SKM-1 (cell line): ENCODE data around the gene PON3.

Experiments
- DNase-seq: peaks from one replicate; lab custom pipeline; 2025; ENCODE audit not compliant: unreplicated experiment; lab: John Stamatoyannopoulos, UW

The PON3 gene

GRCh38 chr7:95396136-95397032, at the start of gene PON3:
TSS of gene PON3 (minus strand) at chr7:95396375. CDS start at chr7:95396350, 25 bp downstream.
- no peak for DNase-seq

DNA sequence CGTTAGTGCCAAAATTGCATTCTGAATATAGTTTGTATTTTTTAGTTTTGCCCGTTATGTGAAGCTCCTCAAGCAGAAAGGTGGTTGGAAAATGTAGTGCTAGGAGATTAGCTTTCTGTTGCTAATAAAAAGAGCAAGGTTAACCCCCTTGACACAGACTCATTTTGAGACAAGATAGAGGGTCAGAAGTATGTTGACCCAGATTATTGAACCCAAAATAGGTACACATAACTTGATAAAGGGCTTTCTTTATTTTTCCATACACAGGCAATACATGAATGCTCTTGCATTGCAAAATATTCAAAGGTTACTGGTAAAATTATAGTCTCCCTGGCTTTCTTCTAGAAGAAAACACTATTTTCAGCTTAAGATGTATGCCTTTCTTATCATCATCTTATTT, 48.6 kb upstream of the PON3 start:
- no peak for DNase-seq

- DNase-seq: no peak
These were observed 45.1 kb upstream of the PON3 start for GRCh38 chr7:95441042-95441823.

DNA sequence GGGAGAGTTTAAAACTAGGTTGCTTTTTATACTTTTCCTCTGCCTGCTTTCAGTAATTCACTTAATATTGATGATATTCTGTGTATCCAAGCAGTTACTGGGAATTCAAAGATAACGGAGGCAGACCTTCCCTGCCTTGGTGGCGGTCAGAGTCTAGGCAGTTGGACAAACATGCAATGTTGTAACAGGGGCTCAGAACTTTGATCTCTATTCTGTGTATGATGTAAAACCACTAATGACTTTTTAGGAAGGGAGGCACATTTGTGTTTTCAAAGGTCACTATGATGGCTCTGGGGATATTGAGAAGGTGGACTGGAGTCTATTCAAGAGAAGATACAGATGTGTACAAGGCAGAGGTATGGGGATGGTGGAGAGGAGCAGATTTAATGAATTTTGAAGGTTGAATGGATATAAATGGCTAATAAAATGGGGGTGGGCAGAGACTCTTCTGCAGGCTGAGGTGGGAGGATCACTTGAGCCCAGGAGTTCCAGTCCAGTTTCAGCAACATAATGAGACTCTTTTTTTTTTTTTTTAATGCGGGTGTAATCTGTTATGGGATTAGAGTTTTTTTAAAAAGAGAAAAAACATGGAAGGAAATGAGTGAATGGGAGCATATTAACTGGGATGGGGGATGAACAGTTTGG, 44.3 kb upstream of the PON3 start:
- DNase-seq: no peak

GRCh38 chr7:95436407-95436806, 40.2 kb upstream of the PON3 start:
- no peak for DNase-seq

GRCh38 chr7:95435422-95435780, 39.2 kb upstream of the PON3 start:
- no peak for DNase-seq

DNA sequence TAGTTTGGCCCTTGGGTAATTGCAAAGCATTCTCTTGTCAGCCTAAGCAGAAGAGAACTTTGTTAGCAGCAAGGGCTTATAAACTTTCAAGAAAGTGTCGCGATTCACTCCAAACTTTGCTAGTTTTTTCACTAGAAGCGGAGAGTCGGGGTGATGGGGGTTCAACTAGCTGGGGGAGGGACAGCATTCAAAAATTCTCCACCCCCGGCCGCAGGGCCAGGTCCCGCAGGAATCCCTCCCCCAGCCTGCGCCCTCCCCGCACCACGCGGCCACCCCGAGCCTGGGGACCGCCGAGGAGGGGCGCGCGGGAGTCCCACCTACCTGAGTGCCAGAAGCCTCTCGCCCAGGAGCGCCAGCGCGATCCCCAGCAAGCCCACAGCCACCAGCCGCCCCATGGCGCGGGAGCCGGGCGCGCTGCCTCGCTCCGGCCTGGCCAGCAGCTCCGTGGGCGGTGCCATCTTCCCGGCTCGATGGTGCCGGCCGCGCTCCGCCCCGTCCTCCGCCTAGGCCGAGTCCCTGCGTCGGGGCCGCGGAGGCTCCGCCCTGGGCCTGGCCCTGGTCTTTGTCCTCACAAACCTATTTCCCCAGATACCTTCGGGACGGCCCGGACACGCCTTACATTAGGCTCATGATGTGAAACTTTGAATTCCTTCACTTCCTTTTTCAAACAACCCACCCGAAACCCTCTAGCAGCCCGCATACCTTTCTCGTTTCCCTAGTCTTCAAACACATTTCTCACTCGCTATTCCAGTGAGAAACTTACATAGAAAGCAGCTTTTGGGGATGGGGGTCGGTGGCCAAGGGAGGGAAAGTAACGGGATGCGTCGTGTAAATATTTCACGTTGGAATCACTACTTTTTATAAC, 38.6 kb upstream of the PON3 start, which contains the start of gene PON2:
Gene PON2 (minus strand): TSS at position 472 of the 865 bp plus-strand sequence. CDS start 77 bp downstream, at position 395.
- DNase-seq: peak; percentile 27

DNA sequence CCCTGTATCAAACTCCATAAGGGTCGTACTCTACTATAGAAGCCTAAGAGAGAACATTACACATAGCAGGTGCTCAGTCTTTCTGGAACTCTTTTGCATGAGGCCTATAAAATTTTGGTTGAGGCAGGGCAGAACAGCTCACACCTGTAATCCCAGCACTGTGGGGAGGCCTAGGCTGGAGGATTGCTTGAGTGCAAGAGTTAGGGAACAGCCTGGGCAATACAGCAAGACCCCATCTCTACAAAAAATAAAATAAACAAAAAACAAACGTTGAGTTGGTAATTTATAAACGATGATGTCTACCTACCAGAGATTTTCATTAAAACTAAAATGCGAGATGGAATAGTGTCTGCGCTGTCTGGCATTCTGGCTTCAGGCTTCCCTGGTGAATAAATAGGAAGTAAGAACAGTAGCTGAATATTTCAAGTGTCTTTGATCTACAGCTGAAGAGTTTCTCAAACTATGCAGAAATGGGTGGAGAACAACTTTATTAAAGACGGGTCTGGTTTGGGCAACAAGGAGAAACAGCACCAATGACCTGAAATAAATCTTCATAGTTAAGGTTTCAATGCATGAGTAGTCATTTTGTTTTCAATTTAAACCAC, 37.9 kb upstream of the PON3 start:
- peak; percentile 37 for DNase-seq

- no peak for DNase-seq
These were observed 37.0 kb upstream of the PON3 start for GRCh38 chr7:95433129-95433528.

GRCh38 chr7:95432606-95433005, 36.4 kb upstream of the PON3 start:
- no peak for DNase-seq

DNA sequence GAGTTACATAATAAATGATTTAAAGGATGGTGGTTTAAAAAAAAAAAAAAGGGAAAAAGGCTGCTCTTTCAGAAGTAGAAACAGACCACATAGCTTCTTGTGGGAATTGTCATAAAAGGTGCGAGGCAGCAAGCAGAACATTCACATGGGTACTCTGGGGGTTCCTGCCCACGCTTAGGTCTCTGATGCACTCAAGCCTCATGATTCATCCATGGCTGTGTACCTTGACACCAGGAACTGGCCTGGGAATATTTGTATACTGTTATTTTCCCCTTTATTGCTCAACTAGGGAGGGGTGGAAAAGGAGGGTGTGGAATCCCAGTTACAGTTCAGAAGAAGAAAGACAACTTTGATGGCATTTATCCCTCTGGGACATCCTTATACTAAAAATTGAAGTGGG, 34.7 kb upstream of the PON3 start:
- DNase-seq: no peak

- DNase-seq: no peak
These were observed 33.2 kb upstream of the PON3 start for GRCh38 chr7:95429241-95429990.

DNA sequence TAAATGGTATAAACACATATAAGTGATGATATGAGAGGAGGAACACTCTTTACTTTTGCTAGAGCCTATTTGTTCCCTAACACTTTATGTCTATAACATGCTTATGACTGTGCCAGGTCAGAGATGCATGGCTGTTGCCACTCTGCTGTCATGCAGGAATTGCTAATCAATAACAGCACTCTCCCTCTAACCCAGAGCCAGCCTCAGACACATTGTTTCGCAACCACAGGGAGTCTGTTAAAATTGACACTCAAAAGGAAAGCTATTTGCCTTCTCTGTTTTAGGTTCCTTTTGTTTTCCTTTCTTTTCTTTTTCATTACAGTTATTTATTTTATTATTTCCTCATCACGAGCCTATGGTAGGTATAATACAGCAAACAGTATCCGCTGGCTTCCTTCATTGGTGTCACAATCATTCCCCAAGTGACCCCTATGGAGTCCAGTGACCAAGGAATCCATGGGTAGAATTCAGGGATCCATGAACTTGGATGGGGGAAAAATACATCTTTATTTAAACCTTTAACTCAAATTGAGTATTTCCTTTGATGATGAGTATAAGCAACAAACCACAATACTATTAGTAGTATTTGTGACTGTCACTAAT, 31.8 kb upstream of the PON3 start:
- DNase-seq: no peak

DNA sequence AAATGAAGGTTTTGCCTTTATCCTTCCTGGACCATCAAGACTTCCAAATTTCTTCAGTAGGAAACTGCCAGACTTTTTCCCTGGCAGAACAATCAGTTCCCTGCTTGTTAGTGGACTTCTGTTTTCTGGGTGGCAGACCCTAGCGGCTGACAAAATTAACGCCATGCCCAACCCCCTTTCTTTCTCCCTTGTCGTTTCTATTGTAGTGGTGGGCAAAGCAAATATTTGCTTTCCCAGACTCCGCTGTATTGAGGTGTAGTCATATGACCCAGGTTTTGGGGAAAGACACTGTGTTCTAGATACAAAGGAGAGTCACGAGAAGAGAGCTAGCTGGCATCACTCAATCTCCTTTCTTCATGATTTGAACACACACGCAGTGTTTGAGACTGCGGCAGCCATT, 31.0 kb upstream of the PON3 start:
- DNase-seq: no peak

GRCh38 chr7:95425694-95426093, 29.5 kb upstream of the PON3 start:
- DNase-seq: no peak

GRCh38 chr7:95424716-95425115, 28.5 kb upstream of the PON3 start:
- no peak for DNase-seq

- DNase-seq: no peak
These were observed 25.8 kb upstream of the PON3 start for GRCh38 chr7:95421847-95422444.

GRCh38 chr7:95421000-95421846, 25.0 kb upstream of the PON3 start:
- no peak for DNase-seq
